Activated T-cell treated with anti-CD3 and anti-CD28 coated beads for 4 hours (primary cell): Measurements from ENCODE around the gene SEZ6L.
A peak's percentile ranks its signal among the peaks of the same experiment; 100 is the strongest.

Source experiments
- DNase-seq: peaks from one replicate; pipeline ENCODE4 v3.0.0-alpha.2; 2020

The SEZ6L gene

GRCh38 chr22:26342745-26343410 is 173.6 kb downstream of the SEZ6L start:
- no peak for DNase-seq

GRCh38 chr22:26345496-26345895 is 176.2 kb downstream of the SEZ6L start:
- DNase-seq, result no peak

DNA sequence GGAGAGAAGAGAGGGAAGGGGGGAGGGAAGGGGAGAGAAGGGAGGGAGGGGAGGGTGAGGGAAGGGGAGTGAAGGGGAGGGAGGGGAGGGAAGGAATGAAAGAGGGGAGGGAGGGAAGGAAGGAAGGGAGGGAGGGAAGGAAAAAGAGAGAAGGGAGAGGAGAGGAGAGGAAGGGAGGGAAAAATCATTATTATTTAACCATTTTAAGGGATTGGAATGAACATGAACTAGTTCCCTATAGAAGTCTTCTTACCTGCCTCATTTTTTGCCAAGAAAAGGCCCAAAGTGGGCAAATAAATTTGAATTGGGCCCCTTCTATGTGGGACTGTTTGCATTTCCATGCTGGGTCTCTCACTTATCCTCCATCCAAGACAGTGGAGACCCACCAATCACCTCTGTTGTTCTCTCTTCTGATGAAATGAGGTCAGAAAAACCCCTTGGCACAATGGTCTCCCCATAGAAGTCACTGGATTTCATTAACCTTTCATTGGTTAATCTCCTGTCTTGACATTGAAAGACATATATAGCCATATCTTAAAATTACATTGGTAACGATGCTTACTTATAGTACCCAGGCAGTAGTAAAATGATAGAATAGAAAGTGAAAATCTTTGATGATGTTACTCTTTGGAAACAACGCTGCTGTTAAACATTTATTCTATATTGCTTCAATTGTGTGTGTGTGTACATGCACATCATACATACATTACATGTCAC is 179.7 kb downstream of the SEZ6L start:
- DNase-seq, result no peak

GRCh38 chr22:26354707-26355106 is 185.4 kb downstream of the SEZ6L start:
- no peak for DNase-seq

- DNase-seq, result no peak
These were observed 188.0 kb downstream of the SEZ6L start for GRCh38 chr22:26357281-26357680.

DNA sequence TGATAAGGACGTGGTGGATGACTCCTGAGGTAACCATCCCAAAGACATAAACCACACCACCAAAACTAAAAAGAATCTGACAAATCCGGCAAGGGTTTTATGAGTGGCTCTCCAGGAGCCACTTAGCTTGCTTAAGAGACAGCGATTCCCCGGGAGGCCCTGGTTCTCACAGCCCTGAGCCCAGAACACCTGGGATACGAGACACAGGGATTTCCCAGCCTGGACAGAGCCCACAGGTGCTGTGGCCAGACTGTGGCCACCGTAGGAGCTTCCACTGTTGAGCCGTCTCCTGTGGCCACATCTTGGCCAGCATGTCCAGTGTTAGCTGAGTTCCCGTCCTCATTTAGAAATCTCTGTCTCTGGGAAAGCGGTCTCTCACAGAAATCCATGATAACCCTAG is 188.6 kb downstream of the SEZ6L start:
- no peak for DNase-seq

DNA sequence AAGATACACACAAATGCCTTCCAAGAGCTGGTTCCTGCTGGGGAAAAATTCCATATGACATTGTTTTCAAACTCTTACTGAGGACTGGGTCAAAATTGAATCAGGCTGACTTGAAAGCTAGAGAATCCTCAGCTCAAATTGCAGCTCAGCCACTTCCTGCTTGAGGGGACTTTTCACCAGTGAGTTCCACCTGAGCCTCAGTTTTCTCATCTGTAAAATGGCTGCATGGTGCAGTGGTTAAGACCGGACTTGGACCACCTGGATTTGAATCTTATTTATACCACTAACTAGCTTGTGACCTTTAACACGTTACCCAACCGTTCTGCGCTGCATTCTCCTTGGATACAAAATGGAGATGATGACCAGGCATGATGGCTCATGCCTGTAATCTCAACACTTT is 189.9 kb downstream of the SEZ6L start:
- DNase-seq, result no peak

DNA sequence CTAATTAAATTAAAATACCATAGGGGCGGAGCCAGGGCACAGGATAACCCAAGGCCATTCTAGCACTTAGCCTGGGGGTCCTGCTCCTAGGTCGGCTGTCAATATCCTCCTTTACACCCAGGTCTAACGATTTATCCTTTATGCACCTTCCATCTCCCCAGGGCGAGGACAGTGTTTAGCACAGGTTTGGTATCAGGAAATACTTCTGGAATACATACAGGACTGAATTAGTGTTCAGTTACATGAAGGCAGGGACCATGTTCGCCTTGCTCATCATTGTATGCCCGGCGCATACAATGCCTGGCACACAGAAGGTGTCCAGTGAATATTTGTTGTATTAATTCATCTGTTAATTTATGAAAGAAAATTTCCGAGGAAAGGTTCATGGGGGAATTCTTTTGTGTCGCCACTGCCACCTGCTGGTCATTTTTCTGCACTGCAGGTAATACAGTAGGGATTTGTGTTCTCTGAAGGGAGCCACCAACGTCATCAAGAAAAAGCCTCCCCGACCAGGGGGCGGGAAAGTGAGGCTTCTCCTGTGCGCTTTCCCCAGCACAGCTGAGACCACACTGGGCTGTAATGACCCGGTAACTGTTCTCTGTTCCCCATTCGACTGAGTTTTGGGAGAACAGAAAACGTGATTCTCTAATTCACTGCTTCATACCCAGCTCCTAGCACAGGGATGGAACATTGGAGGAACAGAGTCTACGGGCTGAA is 191.1 kb downstream of the SEZ6L start:
- peak; percentile 58 for DNase-seq

DNA sequence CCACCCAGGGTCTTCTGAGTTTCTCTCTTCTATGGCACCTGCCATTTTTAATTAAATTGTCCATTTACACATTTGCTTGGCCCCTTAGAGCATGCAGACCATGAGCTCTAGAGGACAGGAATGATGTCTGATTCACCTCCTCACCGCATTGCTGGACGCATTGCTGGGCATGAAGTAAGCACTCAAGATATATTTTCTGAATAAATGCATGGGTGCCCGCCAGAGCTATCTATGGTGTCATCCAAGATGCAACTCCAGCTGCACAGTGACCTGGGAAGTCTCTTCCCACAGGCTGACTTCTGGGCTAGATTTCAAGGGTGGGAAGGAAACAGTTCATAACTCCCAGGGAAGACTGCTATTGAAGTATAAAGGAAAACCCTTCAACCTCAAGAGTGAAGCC is 193.2 kb downstream of the SEZ6L start:
- no peak for DNase-seq

GRCh38 chr22:26364066-26365015 is 195.1 kb downstream of the SEZ6L start:
- DNase-seq, result peak; percentile 28

DNA sequence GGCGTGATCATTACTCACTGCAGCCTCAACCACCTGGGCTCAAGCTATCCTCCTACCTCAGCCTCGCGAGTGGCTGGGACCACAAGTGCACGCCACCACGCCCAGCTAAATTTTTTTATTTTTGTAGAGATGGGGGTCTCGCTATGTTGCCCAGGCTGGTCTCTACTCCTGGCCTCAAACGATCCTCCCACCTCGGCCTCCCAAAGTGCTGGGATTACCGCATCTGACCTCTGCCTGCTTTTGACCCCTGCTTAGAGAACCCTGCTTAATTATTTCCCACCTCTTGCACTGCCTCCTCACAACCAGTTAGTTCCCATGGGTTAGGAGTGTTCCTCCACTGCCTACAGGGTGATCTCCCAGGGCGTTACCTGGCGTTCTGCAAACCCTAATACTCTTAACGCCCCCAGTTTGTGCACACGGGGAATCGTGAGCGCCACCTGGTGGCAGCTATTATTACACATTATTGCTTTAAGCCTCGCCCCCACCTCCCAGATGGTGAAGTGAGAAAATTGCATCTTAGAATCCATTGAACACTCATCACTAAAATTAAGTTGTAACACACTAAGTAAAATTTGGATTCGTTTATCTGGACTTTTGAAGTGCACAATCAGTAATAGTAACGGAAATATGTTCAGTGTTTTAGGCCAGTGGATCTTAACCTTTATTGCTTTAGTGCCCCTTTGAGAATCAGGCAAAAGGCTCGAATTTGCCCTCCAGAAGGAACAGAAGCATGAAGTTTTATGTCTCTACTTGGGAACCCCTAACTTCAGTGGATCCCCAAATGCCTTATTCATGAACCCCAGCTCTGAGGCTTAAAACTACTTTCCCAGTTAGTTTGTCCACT is 198.4 kb downstream of the SEZ6L start:
- DNase-seq, result peak; percentile 53

DNA sequence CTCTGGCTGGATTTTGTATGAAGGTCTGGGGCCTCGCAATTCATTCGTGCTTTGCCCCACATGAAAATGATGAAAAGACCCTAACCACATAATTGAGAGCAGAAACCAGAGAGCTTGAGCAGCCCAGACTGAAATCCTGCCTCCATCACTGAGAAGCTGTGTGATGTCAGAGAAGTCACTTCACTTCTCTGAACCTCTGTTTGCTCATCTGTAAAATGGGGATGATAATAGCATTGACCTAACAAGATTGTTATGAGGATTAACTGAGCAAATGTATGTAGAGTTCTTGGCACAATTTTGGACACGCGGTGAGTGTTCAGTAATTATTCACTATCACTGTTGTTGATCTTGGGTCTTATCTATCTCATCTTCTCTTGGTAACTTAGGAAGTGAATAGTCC is 203.6 kb downstream of the SEZ6L start:
- DNase-seq, result no peak

DNA sequence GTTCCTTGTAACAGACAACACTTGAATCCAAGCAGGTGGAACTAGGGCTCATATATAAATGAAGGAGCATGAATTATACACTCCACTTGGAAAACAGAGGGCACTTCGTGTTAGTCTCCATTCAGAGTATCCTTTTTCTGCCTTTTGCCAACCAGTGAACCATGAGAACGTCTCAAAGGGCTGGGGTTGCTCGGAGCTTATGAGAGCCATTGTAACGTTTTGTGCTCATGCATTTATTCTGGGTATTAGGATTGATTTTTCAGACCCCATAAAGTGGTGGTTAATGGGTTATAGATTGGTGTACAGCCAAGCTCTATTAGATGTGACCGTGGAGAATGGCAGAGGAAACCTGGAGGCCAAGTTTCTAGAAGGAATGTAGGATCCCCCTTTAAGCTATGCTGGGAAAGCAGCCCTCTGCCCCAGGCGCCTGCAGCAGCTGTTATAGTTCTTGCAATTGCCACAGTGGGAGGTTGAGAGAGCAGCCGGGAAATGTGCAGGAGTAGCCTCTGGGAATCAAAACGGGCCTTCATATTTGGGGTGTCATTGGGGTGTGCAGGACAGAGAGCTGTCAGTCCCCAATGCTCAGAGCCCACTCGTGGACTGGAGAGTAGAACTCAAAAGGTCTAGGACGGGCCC is 205.2 kb downstream of the SEZ6L start:
- no peak for DNase-seq

DNA sequence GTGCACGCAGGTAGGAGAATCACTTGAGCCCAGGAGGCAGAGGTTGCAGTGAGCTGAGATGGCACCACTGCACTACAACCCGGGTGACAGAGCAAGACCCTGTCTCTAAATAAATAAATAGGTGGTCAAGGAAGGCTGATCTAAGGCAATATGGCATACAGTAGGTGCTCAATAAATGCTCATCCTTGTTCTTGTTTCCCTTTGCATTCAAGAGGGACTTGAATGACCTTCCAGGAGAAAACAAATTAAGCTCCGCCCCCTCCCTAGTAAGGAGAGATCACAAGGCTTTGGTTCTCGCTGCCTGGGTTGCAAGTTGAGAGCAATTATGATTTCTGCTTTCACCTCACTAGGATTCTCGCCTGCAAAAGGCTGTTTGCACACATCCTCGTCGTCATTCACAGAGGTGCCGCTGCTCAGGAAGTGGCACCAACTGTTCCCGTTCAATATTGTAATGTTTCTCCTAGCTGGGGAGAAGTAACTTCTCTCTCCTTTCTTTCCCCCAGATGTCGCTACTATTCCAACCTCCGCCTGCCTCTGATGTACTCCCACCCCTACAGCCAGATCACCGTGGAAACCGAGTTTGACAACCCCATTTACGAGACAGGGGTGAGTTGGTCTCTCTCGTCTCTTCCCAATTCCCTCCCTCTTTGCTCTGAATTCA is 208.0 kb downstream of the SEZ6L start:
- no peak for DNase-seq

- DNase-seq, result no peak
These were observed 211.0 kb downstream of the SEZ6L start for GRCh38 chr22:26380072-26380830.

GRCh38 chr22:26382782-26383181 is 213.5 kb downstream of the SEZ6L start:
- DNase-seq, result no peak

DNA sequence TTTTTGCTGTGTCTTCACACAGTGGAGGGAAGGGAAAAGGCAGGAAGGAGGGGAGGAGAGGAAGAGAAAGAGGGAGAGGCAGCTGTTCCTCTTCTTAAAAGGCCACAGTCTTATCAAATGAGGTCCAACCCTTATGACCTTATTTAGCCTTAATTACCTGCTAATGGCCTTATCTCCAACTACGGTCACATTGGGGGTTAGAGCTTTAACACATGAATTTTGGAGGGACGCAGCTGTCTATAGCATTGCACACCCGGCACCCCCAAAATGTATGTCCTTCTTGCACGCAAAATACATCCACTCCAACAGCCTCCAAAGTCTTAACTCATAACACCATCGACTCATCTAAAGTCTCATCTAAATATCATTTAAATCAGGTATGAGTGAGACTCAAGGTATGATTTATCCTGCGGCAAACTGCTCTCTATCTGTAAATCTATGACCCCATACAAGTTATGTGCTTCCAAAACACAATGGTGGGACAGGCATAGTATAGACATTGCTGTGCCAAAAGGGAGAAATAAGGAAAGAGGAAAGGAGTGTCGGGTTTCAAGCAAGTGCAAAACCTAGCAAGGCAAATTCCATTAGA is 214.8 kb downstream of the SEZ6L start:
- no peak for DNase-seq

DNA sequence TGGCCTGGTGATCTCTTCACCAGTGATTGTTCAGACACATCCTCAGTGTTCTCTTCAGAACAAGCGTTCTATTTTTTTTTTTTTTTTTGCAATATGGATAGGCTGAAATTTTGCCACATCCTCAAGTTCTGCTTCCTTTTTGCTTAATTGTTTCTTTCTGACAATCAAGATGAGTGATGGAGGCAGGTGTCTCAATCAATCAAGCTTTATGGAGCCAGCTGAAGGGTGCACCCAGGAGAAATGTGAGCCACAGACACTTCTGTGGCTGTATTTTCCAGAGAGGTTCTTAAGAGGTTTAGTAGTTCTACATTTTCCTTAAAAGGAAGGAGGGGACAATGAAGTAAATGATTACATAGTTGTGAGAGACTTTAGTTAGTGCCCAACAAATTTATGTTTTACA is 215.9 kb downstream of the SEZ6L start:
- no peak for DNase-seq

DNA sequence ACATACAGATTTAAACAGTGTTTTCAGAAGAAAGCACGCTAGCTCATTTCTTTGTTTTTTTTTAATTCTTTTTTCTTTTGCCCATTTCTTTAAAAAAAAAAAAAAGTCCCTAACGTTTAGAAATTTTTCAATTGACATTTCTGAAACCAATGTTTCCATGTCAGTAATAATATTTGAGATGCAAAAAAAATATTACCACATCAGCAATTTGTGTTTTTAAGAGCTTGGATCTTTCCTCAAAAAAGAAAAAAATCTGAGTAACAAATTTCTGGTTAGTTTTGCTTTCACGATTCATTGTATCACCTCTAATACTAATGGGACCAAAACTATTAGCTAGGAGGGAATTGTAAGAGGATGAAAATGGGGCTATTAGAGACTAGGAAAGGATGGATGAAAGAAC is 219.9 kb downstream of the SEZ6L start:
- no peak for DNase-seq

GRCh38 chr22:26391091-26391490 is 221.8 kb downstream of the SEZ6L start:
- no peak for DNase-seq
